Measurements from ENCODE around the gene NAV1.

Gene NAV1

DNA sequence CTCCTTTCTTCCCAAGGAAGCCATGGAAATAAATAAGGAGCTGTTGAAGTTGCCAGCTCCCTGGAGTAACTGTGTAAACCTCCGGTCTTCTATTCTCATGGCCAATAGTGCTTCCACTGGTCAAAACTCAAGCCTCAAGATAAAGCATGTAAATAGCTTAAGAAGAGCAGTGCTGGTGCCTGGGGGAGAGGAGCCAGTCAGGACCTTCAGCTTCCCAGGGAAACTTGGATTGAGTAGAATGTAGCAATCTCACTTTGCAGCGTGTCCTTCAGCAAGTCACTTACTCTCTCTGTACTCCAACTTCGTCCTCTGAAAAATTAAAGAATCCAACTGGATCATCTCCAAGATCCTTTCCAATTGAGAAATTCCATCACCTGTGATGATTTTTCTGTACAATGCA, 44.7 kb downstream of the NAV1 start:
- H3K4me3 ChIP-seq (ENCODE audit: low read length) = no peak overlapping the region
- no peak for DNase-seq (ENCODE audit: low read depth)
- TF ChIP-seq, protein P1, sequence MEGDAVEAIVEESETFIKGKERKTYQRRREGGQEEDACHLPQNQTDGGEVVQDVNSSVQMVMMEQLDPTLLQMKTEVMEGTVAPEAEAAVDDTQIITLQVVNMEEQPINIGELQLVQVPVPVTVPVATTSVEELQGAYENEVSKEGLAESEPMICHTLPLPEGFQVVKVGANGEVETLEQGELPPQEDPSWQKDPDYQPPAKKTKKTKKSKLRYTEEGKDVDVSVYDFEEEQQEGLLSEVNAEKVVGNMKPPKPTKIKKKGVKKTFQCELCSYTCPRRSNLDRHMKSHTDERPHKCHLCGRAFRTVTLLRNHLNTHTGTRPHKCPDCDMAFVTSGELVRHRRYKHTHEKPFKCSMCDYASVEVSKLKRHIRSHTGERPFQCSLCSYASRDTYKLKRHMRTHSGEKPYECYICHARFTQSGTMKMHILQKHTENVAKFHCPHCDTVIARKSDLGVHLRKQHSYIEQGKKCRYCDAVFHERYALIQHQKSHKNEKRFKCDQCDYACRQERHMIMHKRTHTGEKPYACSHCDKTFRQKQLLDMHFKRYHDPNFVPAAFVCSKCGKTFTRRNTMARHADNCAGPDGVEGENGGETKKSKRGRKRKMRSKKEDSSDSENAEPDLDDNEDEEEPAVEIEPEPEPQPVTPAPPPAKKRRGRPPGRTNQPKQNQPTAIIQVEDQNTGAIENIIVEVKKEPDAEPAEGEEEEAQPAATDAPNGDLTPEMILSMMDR (conservative IDR thresholded peaks at IDR 0.05; ENCODE audit: low read depth, low read length) = no peak

DNA sequence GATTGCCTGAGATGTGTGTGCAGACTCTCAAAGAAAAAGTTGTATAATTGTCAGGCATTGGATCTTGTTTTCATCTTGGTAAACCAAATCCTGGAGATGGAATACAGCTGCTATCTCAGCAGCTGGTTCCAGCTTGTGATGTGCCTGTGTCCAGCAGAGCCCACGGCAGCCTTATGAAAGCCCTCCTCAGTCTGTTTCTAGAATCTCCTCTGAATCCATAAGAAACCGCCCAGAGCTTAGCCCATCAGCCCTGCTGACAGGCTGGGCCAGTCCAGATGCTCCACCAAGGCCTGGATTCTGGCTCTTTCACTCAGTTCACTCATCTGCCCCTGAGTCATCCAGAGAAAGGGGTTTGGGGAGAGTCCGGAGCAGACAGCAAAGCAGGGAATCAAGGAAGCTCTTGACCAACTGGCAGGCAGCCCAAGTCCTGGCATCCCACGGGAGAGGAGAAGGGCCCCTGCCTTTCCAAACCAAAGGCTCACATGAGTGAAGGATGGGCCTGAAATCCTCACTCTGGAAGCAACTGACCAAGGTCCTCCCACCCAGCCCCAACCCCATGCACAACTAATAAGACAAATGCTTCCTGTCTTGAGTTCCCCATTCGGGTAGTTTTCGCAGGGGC, 45.7 kb downstream of the NAV1 start:
- TF ChIP-seq, protein P1 (conservative IDR thresholded peaks at IDR 0.05; ENCODE audit: low read depth, low read length) = no peak
- no peak for DNase-seq (ENCODE audit: low read depth)
- no peak overlapping the region for H3K4me3 ChIP-seq (ENCODE audit: low read length)

DNA sequence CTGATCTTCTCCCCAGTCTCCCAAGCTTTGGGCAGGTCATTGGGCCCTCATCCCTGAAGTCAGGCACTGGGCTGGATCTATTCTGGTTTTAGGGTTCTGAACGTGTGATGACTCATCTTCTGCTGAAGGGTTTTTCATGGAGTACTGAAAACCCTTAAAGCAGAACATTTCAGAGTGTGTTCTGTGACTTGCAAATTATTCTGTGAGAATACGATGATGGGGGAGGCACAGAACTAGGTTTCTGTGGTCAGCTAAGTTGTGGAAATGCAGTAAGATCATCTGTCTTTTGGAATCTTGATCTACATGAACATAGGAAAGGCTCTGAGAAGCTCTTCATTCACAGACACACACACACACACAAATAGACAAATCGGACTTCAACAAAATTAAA, 46.2 kb downstream of the NAV1 start:
- DNase-seq (ENCODE audit: low read depth) = no peak

DNA sequence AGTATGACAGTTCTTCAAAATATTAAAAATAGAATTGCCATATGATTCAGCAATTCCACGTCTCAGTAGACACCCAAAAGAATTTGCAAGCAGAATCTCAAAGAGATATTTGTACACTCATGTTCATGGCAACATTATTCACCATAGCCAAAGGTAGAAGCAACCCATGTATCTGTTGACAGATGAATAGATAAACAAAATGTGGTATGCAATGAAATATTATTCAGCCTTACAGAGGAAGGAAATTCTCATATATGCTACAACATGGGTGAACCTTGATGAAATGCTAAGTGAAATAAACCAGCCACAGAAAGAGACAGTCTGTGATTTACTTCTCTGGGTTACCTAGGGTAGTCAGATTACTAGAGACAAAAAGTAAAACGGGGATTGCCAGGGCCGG, 47.0 kb downstream of the NAV1 start:
- TF ChIP-seq, protein P1 (conservative IDR thresholded peaks at IDR 0.05; ENCODE audit: low read depth, low read length) = no peak
- no peak overlapping the region for H3K4me3 ChIP-seq (ENCODE audit: low read length)
- no peak for DNase-seq (ENCODE audit: low read depth)

More for the DNA sequence above, 46.2 kb downstream of the NAV1 start:
- no peak overlapping the region for H3K4me3 ChIP-seq (ENCODE audit: low read length)
- TF ChIP-seq, protein P1 (conservative IDR thresholded peaks at IDR 0.05; ENCODE audit: low read depth, low read length) = no peak

DNA sequence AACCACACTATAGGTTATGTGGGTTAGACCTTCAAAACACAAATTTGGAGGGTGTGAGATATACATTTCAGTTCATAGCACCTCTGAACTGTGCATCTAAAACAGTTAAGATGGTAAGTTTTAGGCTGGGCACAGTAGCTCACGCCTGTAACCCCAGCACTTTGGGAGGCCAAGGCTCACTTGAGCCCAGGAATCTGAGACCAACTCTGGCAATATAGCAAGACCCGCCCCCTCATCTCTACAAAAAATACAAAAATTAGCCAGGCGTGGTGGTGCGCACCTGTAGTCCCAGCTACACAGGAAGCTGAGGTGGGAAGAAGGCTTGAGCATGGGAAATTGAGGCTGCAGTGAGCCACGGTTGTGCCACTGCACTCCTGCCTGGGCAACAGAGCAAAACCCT, 47.9 kb downstream of the NAV1 start:
- TF ChIP-seq, protein P1 (conservative IDR thresholded peaks at IDR 0.05; ENCODE audit: low read depth, low read length) = no peak
- H3K4me3 ChIP-seq (ENCODE audit: low read length) = no peak overlapping the region
- DNase-seq (ENCODE audit: low read depth) = no peak

DNA sequence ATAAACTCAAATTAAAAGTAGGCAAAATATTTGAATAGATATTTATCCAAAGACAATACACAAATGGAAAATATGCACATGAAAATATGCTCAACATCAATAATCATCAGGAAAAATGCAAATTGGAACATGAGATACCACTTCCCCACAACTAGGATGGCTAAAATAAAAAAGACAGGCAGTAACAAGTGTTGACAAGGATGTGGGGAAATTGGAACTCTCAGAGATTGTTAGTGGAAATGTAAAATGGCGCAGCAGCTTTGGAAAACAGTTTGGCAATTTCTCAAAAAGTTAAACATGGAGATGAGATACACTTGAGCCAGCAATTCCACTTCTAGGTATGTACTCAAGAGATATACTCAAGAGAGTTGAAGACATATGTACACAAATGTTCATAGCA, 48.8 kb downstream of the NAV1 start:
- no peak overlapping the region for H3K4me3 ChIP-seq (ENCODE audit: low read length)
- TF ChIP-seq, protein P1 (conservative IDR thresholded peaks at IDR 0.05; ENCODE audit: low read depth, low read length) = no peak
- DNase-seq (ENCODE audit: low read depth) = no peak
